ENCODE results near the gene DDX55.

The DDX55 gene

DNA sequence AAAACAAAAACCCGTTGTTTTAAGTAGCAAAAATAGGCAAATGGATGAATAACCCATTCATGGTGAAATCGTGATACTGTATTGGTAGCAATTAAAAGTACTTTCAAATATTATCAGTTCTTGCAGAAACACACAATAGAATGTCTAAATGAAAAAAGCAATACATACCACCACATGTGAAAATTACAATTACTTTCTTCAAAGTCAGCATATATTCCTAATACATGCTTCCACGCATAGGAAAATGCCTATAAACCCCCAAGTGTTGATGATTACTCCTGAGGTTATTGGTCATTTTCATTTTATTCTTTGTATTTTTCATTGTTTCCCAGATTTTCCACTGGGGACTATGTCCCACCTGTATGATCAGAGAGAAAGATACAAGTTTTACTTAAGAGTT, 15.2 kb downstream of the DDX55 start:
- no peak for DNase-seq

DNA sequence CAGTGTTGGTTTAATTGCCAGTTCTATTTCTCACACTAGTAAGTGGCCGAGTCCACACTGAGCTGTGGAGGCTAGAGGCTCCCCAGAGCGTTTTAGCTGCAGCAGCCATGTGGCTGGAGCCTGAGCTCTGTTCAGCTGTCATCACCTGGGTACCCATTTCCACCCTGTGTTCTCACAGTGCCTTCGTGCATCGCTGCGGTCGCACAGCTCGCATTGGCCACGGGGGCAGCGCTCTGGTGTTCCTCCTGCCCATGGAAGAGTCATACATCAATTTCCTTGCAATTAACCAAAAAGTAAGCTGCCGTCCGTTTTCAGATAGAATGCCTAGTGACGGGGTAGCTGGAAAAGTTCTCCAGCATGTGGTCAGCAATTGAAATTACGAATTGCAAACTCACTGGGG, 15.7 kb downstream of the DDX55 start:
- no peak for DNase-seq

DNA sequence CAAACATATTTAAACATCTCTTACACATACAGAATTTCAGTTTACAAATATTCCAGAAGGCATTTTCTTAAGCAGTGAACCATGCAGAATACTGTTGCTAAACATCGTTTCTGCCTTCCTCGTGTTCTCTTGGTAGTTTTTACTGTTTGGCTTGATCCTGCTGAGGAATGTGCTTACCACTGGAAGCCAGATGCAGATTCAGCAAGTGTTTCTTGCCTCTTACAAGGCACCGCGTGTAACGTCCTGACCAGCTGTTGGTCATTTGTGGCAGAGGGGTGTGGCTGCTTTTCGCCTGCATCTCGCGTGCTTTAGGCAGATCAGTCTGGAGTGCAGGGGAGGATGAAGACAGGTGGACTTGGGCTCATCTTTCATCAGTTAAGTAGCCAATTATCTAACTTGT, 19.2 kb downstream of the DDX55 start:
- DNase-seq: no peak

DNA sequence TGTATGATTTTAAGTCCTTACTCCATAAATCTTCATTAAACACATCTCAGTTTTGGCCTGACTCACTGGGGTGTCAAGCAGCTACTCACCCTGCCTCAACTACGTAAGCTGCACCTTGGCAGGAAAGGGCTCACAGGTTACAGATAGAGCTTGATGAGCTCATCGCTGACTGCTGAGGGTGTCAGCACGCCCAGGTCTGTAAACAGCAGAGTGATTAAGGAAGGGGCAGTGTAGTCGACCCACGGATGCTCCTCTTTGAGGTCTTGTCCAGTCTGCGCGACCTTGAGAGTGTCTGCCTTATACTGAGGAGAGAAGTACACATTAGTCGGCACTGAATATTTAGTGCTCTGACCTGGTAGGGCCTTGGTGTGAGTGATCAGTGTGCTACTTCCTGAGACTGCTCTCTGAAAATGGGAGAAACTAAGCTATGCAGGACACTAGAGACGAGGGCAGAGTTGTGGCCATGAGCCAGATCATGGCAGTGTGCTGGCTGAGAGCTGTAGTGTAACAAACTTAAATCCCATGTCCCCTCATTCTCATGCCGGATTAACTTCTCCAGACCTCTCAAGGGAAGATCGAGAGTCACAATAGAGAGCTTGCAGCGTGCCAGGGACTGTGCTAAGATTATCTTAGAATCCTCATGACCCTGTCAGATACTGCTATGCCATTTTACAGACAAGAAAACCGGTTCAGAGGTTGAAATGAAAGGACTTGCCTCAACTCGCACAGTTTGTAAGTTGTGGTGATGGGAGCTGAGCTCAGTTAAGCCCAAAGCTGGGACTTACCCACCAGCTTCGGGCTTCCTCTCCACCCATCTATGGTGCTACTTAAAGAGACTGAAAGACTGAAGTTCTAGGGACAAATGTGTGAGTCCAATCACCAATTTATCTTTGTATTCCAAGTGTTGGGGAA, 20.0 kb downstream of the DDX55 start:
- DNase-seq: no peak

DNA sequence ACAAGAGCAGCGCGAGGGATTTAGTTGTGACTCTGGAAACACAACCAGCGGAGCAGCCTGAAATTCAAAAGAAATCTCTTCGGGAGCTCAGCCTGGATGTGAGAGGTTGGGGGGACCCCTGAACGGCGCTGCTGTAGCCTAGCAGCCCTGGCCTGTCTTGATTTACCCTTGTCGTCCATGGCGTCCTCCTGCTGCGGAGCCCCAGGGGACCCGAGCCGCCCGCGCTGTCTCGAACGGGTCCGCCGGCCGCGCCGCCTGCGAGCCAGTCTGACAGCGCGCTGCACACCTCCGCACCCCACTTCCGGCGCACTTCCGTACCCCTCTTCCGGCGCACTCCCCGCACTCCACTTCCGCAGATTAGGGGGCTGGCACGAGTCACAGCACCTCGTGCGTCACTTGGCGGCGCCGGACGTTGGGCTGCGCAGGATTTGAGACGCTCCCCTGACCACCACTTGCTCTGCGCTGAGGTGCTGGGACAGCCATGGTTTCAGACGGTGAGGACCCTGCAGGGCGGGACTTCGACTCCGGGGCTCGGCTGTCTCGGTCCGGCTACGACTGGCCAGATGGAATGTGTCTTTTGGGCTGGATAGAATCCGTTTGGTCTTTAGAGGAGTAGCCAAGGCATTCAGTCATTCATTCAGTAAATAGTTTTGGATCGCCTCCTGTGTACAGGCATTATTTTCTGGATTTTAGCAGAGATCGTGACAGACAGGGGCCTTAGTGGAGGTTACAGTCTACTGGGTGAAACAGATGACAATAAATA, 31.7 kb downstream of the DDX55 start, which contains the start of the genes EIF2B1 and GTF2H3:
TSS of gene EIF2B1 (minus strand) at position 308 of the 763 bp plus-strand sequence. CDS start at position 179, 129 bp downstream.
TSS of gene GTF2H3 (plus strand) at position 451 of the 763 bp plus-strand sequence. CDS start at position 482, 31 bp downstream.
- DNase-seq: peak; percentile 96 to 97

DNA sequence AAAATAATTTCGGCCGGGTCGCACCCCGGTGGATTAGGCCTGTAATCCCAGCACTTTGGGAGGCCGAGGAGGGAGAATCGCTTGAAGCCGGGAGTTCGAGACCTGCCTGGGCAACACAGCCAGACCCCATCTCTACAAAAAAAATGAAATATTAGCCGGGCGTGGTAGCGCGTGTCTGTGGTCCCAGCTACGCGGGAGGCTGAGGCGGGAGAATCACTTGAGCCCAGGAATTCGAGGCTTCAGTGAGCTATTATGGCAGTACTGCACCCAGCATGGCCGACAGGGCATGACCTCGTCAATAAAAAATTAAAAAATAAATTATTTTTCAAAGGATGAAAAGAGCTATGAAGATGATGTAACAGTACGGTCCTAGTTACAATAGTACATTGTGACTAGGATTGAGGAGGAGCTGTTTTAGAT, 32.3 kb downstream of the DDX55 start:
- no peak for DNase-seq

DNA sequence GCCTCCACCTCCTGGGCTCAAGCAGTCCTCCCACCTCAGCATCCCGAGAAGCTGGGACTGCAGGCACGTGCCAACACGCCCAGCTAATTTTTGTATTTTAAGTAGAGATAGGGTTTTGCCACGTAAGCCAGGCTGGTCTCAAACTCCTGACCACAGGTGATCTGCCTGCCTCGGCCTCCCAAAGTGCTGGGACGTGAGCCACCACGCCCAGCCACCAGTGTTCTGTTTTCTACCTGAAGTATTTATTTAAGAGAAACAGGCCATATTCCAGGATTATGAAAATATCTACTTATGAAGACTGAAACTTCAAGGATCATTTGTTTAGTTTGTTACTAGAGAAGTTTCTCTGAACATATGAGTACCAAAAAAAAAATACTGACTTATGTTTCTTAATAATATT, 42.0 kb downstream of the DDX55 start:
- DNase-seq: no peak

DNA sequence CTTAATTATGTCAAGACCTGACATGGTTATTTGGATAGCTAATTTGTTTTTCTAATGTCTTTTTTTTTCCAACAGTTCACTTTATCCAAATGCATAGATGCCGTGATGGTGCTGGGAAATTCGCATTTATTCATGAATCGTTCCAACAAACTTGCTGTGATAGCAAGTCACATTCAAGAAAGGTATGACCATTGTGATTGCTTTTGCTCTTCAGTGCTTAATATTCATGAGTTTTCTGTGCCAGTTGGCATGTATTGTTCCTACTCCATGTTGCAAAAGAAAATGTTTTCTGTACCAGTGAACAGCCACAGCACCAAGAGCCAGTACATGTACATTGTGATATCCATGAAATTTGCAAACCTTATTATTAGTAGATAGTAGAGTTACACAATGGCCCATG, 43.5 kb downstream of the DDX55 start:
- DNase-seq: no peak

DNA sequence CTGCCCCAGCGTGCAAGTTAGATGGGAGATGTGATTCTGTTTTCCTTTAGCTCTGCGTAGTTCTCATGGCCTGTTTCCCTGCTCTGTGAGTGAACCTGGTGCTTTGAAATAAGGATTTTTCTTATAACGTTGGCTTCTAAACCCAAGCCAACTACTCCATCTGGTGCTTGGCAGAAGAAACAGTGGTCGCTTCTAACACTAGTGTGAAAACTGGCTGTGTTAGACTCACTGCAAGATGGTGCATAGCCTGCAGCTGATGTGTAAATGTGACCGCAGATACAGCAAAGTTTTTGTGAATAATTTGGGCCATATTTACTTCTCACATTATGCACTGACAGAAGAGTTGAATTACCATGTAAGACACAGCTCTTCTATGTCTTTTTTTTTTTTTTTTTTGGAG, 44.0 kb downstream of the DDX55 start:
- no peak for DNase-seq

DNA sequence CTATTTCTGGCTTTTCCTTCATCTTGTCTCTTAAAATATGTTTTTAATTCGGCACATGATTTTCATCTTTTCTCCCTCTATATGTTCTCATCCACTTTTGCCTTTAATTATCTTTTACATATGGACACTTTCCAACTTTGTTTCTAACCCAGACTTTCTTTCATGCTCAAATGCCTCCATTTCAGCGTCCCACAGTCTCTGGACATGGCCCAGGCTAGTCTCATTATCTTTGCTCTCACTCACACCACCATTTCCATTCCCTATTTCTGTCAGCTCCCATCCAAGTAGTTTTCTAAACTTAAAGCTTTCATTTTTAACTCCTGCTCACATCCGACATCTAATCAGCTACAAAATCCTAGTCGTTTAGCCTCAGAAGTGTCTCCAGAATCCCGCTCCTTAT, 46.5 kb downstream of the DDX55 start:
- DNase-seq: no peak

DNA sequence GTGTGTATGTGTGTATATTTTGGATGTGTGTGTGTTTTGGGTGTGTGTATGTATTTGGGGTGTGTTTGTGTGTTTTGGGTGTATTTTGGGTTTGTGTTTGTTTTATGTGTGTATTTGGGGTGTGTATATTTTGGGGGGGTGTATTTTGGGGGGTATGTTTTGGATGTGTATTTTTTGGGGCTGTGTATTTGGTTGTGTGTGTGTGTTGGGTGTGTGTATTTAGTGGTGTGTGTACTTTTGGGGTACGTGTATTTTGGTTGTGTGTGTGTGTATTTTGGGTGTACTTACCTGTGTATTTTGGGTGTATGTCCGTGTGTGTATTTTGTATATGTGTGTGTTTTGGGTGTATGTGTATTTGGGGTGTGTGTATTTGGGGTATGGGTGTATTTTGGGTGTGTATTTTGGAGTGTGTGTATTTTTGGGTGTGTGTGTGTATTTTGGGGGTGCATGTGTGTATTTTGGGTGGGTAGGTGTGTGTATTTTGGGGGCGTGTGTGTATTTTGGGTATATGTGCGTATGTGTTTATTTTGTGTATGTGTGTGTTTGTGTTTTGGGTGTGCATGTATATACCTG, 52.3 kb downstream of the DDX55 start:
- DNase-seq: no peak

DNA sequence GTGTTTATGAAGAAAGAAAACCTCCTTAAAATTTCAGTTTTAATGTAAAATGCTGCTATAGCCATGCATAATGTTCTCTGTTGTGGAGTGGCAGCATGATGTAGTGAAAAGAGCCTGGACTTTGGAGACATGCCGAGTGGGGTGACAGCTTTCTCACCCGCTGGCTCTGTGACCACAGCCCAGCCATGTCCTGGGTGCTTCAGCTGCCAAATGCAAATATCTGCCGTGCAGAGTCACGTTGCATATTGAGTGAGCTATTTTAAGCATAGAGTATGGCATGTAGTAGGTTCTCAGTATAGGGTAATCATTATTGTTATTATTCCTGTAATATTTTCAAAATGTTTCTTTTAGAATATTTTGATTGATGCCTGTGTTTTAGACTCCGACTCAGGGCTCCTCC, 53.5 kb downstream of the DDX55 start:
- DNase-seq: no peak

DNA sequence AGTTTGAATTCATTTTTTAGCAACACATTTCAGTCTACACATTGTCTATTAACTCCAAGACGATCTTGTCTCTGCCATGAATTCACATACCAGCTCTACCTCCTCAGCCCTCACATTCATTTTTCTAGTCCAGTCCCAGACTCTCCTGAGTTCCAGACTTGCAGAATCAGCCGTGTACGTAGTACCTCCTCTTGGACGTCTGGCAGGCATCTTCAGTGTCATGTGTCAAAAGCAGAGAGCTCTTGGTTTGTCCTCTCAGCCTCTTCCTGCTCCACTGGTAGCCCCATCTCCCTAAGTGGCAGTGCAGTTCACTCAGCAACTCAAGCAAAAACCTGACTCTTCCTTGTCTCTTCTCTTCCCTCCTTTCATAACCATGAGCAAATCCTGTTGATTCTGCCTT, 54.5 kb downstream of the DDX55 start:
- DNase-seq: no peak

DNA sequence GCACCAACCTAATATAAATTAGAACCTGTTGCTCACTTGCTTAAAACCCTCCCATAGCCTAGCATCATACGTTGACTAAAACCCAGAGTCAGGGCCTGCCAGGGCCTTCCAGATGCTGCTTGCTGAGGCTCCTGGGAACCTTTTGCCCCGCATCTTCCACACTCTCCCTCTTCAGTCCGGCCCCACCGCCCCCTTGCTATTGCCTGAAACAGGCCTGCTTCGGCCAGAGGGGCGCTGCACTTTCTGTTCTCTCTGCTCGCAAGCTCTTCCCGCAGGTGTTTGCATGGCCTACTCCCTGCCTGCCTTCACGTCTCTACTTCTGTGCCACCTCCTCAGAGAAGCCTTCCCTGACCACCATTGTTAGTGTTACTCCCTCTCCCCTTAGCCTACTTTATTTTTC, 55.3 kb downstream of the DDX55 start:
- DNase-seq: no peak

DNA sequence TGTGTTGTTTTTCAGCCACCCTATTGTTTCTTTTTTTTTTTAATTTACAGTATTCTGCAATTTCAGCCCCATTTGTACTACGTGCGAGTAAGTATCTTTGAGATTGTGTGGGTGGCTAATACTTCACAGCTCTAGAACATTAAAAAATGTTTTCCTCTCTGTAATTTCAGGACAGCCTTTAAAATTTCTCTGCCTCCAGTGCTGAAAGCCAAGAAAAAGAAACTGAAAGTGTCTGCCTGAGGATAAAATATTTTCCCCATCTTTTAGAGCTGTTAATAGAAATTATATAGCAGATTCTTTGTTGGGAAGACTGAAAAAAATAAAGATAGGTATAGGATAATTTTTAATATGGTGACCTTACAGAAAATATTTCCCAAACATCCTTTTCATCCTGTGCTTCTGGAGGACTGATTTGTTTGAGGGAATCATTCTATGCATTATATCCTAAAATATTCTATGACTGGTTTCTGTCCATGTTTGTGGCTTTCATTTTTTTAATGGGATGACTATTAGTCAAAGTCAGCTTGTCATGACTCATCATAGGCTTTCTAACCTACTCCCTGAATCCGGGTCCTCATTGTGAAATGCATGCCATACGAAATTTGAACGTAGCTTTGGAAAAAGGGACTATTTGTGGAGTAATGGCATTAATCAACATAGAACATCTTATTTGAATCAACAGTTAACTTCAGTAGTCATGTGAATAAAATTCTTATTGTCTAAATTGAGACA, 58.3 kb downstream of the DDX55 start:
- no peak for DNase-seq

DNA sequence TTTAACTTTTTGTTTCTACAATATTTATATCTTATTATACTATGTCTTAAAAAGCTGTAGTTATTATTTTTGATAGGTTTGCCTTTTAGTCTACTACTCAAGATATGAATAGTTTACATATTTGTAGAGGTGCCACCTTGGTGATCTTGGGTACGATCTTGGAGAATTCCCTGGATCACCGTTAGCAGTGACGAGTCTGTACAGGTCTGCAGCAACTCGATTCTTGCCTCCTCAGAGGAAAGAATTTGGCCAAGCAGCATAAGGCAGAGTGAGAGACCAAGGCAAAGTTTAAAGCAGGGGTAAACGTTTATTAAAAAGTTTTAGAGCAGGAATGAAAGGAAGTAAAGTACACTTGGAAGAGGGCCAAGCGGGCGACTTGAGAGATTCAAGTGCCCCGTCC, 65.9 kb downstream of the DDX55 start:
- no peak for DNase-seq

All from NCI-H2081 (cell line).